Activated CD4-positive, alpha-beta T cell treated with anti-CD3 and anti-CD28 coated beads for 24 hours (primary cell): ENCODE data around the gene EWSR1.
"Not testable (repeated sequence)": the region's sequence is repeated elsewhere in the genome, so short reads cannot be mapped to it uniquely, and the experiment has no call there.

Experiments
- DNase-seq, 2 donors: peaks; one replicate each; pipeline ENCODE4 v3.0.0-alpha.2; 2020; ENCODE audit warnings: low read depth in 2 of 2

Gene EWSR1

GRCh38 chr22:29338398-29338797 is 70.3 kb downstream of the EWSR1 start:
- no peak for DNase-seq

- DNase-seq, result no peak
Measured at GRCh38 chr22:29339381-29340235, 71.5 kb downstream of the EWSR1 start.

DNA sequence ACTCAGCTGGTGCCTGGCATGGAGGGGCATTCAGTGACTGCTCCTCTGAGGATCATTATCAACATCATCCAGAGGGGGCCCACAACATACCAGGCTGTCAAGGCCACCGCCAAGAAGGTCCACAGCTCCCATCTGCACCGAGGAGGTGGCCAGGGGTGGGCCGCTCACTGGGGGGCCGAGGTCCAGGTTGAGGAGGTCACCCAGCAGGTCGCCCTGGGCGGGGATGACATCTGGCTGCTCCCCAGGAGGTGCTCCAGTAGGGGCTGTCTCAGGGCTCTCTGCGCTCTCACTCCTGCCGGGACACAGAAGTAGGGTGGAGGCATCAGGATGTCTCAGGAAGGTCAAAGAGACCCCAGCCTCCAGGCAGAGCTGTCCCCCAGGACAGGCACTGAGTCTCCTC is 72.5 kb downstream of the EWSR1 start:
- DNase-seq, result no peak

DNA sequence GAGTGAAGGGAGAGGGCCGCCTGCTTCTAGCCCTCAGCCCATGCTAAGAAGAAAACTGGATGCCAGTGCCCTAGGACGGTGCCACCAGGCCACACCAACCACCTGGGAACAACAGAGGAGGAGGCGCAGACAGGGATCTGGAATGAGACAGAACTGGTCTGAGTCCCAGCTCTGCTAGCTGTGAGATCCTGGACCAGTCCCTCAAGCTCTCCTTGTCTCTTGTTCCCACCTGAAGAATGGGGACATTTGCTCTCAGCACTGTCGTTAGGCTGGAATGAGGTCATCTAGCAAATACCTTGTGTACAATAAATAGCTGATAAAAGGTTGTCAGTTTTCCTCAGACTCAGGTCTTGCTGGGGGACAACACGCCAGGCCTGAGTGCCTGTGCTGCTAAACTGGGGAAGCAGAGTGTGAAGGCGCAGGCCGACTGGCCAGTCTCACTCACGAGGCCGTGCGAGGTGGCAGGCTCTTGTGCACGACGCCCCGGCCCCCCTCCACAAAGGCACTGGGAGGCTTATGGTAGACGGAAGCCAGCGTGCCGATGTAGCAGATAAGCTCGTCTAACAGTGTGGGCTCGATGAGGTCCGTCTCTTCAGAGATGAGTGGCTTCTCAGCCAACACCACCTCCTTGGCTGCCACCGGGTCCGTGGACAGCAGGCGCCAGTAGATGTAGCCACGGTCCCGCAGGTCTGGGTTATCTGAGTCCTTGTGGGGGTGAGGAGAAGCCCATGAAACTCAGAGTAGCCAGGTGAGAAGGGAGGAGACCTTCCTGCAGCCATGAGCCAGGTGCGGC is 73.2 kb downstream of the EWSR1 start:
- DNase-seq, result no peak

DNA sequence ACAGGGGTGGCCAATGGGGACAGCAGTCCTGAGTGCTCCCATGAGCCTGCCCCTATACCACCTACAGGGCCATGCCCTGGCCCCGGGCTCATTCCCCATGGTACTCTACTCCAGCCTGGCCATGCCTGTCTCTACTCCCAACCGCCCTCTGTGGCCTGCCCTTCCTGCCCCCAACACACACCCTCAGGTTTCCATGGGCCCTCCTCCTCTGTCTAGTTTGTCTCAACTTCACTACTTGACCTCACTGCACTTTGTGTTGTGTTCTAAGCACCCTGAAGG is 73.7 kb downstream of the EWSR1 start:
- DNase-seq, result no peak

DNA sequence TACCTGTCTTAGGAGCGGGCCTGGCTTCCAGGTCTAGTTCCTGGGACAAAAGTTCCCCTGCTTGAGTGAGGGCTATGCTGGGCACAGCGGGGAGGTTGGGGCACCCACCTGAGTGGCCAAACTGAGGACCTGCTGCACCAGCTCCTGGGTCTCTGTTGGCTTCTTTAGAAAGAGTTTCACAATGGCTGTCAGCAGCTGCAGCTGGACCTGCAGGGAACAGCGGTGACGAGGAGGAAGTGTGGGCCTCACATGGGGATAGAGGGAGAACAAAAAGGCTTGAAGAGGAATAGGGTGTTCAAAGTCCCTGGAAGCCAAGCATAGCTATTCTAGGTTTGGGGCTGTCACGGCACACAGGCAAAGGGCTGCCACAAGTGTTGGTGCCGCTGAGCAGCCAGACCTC is 74.1 kb downstream of the EWSR1 start:
- no peak for DNase-seq

- DNase-seq, result no peak
Measured at GRCh38 chr22:29342577-29343312, 74.7 kb downstream of the EWSR1 start.

GRCh38 chr22:29343313-29343805 is 75.3 kb downstream of the EWSR1 start:
- DNase-seq, result no peak

DNA sequence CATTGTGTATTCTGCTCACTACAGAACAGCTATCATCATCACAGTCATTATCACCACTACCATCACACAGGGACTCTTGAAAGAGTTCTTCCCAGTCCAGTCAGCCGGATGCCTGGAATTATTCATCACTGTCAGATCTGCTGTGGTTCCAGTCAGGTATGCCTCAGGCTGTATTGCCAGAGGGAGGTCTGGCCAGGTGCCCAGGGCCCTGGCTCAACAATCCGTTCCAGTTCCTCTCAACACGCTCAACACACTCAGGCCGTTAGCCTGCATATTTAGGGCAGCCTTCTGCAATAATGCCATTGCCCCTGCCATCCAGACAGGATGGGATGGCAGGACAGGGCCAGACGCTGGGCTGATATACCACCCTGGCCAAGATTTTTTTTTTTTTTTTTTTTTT is 76.1 kb downstream of the EWSR1 start:
- no peak for DNase-seq

DNA sequence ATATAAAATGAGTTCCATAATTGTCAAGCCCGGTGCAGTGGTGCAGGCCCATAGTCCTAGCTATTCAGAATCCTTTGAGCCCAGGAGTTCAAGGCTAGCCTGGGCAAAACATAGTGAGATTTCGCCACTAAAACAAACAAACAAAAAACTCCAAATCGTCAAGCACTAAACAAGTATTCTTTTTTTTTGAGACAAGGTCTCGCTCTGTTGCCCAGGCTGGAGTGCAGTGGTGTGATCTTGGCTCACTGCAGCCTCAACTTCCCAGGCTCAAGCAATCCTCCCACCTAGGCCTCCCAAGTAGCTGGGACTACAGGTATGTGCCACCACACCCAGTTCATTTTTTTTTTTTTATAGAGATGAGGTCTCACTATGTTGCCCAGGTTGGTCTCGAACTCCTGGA is 76.8 kb downstream of the EWSR1 start:
- not testable (repeated sequence) for DNase-seq

DNA sequence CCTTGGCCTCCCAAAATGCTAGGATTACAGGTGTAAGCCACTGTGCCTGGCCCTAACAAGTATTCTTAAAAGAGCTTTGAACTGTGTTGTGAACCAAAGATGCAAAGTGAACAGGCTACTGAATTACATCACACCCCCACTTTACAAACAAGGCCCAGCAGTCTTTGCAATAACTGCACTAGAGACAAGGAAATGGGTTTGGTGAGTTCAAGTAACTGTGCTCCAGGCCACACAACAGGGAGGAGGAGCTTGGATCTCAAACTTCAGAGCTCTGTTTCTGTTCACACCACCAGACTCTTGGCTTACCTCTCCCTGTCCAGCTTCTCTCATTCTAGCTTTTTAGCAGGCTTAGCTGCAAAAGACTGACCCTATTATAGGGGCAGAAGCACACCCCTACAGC is 77.9 kb downstream of the EWSR1 start:
- DNase-seq, result no peak

- DNase-seq, result no peak
Measured at GRCh38 chr22:29346659-29347058, 78.6 kb downstream of the EWSR1 start.

- DNase-seq, result no peak
Measured at GRCh38 chr22:29348041-29348440, 80.0 kb downstream of the EWSR1 start.

- no peak for DNase-seq
Measured at GRCh38 chr22:29348956-29349355, 80.9 kb downstream of the EWSR1 start.
